ENCODE results near the gene C1orf53.
A peak's percentile ranks its signal among the peaks of the same experiment; 100 is the strongest.
"Not testable (repeated sequence)": the region's sequence is repeated elsewhere in the genome, so short reads cannot be mapped to it uniquely, and the experiment has no call there.

The C1orf53 gene

GRCh38 chr1:197924516-197925123 lies 22.2 kb downstream of the C1orf53 start:
- H3K4me3 ChIP-seq (ENCODE audit: low read depth, low read length): no peak overlapping the region
- peaks cover 70% of the 10 kb centered on the region for H3K27me3 ChIP-seq (ENCODE audit: control insufficient read depth, insufficient read depth, low read length)
- H3K4me1 ChIP-seq (ENCODE audit: control insufficient read depth, insufficient read depth, low read length): peaks cover 25% of the 10 kb centered on the region
- no peaks in the 10 kb centered on the region for H3K36me3 ChIP-seq (ENCODE audit: control insufficient read depth, insufficient read depth, low read length)
- no peak overlapping the region for H3K9ac ChIP-seq (ENCODE audit: low read depth, low read length)
- H3K9me3 ChIP-seq (ENCODE audit: control insufficient read depth, insufficient read depth, low read length): no peaks in the 10 kb centered on the region
- no peak overlapping the region for H3K27ac ChIP-seq (ENCODE audit: low read depth, low read length)

DNA sequence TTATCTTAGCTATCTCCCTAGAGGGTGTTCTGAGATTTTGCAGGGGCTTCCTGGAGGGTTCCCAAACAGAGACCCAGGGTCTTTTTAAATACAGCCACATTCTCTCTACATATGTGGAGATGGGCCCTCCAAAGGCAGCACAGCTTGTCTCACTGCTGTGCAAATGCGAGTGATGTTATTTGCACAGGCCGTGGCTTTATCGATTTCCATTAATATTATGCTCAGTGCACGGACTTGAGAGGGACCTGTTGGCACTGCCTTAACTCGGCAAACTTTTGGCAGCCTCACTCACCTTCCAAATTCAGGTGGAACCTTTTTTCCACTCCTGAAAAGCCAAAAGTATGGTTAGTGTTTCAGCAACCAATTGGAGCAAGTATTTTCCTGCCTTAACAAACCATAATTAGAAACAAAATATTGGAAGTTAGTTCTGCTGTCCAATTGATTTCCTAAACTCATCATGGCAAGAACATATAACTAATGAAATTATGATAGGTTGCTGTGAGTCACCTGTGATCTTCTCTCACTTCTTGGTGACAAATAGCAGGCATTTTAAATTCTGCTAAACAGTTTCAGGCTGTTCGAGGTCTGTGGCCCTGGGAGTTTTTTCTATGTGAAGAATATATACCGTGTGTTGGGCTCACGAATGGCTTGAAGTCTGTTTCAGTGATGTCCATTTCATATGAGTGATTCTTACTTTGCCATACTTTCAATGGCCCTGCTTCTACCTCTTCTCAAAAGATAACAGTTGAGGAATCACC lies 25.7 kb downstream of the C1orf53 start:
- H3K27ac ChIP-seq (ENCODE audit: low read depth, low read length): no peak overlapping the region
- H3K9ac ChIP-seq (ENCODE audit: low read depth, low read length): no peak overlapping the region
- peaks cover 4% of the 10 kb centered on the region for H3K4me1 ChIP-seq (ENCODE audit: control insufficient read depth, insufficient read depth, low read length)
- H3K27me3 ChIP-seq (ENCODE audit: control insufficient read depth, insufficient read depth, low read length): peaks cover 36% of the 10 kb centered on the region
- H3K36me3 ChIP-seq (ENCODE audit: control insufficient read depth, insufficient read depth, low read length): no peaks in the 10 kb centered on the region
- H3K9me3 ChIP-seq (ENCODE audit: control insufficient read depth, insufficient read depth, low read length): no peaks in the 10 kb centered on the region
- 0 out of 2 replicates have a peak overlapping the region, but pooled peaks have one; percentile 62 for H3K4me3 ChIP-seq (ENCODE audit: low read depth, low read length)

DNA sequence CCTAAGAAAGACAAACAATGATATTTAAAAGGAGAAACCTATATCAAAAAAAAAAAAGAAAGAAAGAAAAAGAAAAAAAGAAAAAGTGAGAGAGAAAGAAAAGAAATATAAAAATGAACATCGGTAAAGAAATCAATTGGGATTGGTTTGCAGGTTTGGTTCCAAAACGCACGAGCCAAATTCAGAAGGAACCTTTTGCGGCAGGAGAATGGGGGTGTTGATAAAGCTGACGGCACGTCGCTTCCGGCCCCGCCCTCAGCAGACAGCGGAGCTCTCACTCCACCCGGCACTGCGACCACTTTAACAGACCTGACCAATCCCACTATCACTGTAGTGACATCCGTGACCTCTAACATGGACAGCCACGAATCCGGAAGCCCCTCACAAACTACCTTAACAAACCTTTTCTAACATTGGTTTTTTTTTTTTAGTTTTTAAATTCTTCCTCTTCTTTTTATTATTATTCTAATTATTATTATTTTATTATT lies 26.5 kb downstream of the C1orf53 start:
- peaks cover 27% of the 10 kb centered on the region for H3K27me3 ChIP-seq (ENCODE audit: control insufficient read depth, insufficient read depth, low read length)
- H3K36me3 ChIP-seq (ENCODE audit: control insufficient read depth, insufficient read depth, low read length): no peaks in the 10 kb centered on the region
- H3K9ac ChIP-seq (ENCODE audit: low read depth, low read length): no peak overlapping the region
- peak overlapping the region; percentile 62 for H3K4me3 ChIP-seq (ENCODE audit: low read depth, low read length)
- no peak overlapping the region for H3K27ac ChIP-seq (ENCODE audit: low read depth, low read length)
- H3K9me3 ChIP-seq (ENCODE audit: control insufficient read depth, insufficient read depth, low read length): no peaks in the 10 kb centered on the region
- H3K4me1 ChIP-seq (ENCODE audit: control insufficient read depth, insufficient read depth, low read length): peaks cover 3% of the 10 kb centered on the region; the same call in 1 of the 2 replicates

- H3K36me3 ChIP-seq (ENCODE audit: control insufficient read depth, insufficient read depth, low read length): no peaks in the 10 kb centered on the region
- H3K9me3 ChIP-seq (ENCODE audit: control insufficient read depth, insufficient read depth, low read length): no peaks in the 10 kb centered on the region
- H3K4me1 ChIP-seq (ENCODE audit: control insufficient read depth, insufficient read depth, low read length): peaks cover 3% of the 10 kb centered on the region; the same call in 1 of the 2 replicates
- no peak overlapping the region for H3K4me3 ChIP-seq (ENCODE audit: low read depth, low read length)
- H3K27me3 ChIP-seq (ENCODE audit: control insufficient read depth, insufficient read depth, low read length): peaks cover 5% of the 10 kb centered on the region; the same call in 1 of the 2 replicates
- no peak overlapping the region for H3K27ac ChIP-seq (ENCODE audit: low read depth, low read length)
- H3K9ac ChIP-seq (ENCODE audit: low read depth, low read length): no peak overlapping the region
Measured at GRCh38 chr1:197933016-197933415, 30.6 kb downstream of the C1orf53 start.

DNA sequence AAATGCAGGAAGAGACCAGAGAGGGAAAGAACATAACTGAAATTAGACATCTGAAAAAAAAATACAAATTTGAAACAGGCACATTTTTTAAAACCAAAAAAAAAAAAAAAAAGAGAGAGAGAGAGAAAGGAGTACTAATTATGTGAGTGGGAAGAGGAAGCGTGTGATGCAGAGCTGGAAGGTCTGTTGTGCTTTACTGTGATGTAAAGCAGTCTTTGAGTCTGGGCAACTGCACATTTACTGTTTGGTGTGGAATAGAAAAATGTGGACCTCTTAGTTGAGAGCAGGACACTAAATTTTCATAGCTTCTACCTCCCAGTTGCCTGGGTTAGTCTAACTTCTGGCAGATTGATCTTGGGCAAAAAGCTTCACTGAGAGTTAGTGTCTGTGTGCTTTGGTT lies 31.2 kb downstream of the C1orf53 start:
- no peaks in the 10 kb centered on the region for H3K27me3 ChIP-seq (ENCODE audit: control insufficient read depth, insufficient read depth, low read length)
- H3K27ac ChIP-seq (ENCODE audit: low read depth, low read length): no peak overlapping the region
- peaks cover 3% of the 10 kb centered on the region; the same call in 1 of the 2 replicates for H3K4me1 ChIP-seq (ENCODE audit: control insufficient read depth, insufficient read depth, low read length)
- H3K9ac ChIP-seq (ENCODE audit: low read depth, low read length): no peak overlapping the region
- no peaks in the 10 kb centered on the region for H3K9me3 ChIP-seq (ENCODE audit: control insufficient read depth, insufficient read depth, low read length)
- H3K4me3 ChIP-seq (ENCODE audit: low read depth, low read length): no peak overlapping the region
- H3K36me3 ChIP-seq (ENCODE audit: control insufficient read depth, insufficient read depth, low read length): no peaks in the 10 kb centered on the region

GRCh38 chr1:197937381-197937780 lies 35.0 kb downstream of the C1orf53 start:
- Histone ChIP-seq H3K9me3 (ENCODE audit: control insufficient read depth, insufficient read depth, low read length) (no peaks in the 10 kb centered on the region), H3K36me3 (ENCODE audit: control insufficient read depth, insufficient read depth, low read length) (no peaks in the 10 kb centered on the region), H3K27ac (ENCODE audit: low read depth, low read length) (no peak overlapping the region), H3K27me3 (ENCODE audit: control insufficient read depth, insufficient read depth, low read length) (no peaks in the 10 kb centered on the region), H3K9ac (ENCODE audit: low read depth, low read length) (no peak overlapping the region), H3K4me3 (ENCODE audit: low read depth, low read length) (no peak overlapping the region), H3K4me1 (ENCODE audit: control insufficient read depth, insufficient read depth, low read length) (no peaks in the 10 kb centered on the region)

DNA sequence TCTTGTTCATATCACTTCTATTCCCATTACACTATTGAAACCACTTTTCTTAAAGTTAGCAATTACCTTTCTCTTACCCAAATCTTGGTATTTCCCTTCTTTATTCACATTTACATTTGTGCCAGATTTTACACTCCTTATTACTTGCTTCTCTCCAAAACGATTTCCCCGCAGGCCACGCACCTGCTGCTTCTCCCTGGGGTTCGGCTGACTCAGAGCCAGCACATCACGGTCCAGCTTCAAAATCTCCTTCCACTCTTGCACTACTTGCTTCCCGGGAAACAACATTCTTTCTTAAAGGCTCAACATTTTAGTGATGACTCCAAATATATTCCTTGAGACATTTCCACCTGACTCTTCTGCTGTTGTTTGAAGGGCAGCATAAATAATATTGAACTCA lies 35.5 kb downstream of the C1orf53 start:
- Histone ChIP-seq H3K27me3 (ENCODE audit: control insufficient read depth, insufficient read depth, low read length) (no peaks in the 10 kb centered on the region), H3K9me3 (ENCODE audit: control insufficient read depth, insufficient read depth, low read length) (no peaks in the 10 kb centered on the region), H3K4me3 (ENCODE audit: low read depth, low read length) (no peak overlapping the region), H3K36me3 (ENCODE audit: control insufficient read depth, insufficient read depth, low read length) (no peaks in the 10 kb centered on the region), H3K27ac (ENCODE audit: low read depth, low read length) (no peak overlapping the region), H3K9ac (ENCODE audit: low read depth, low read length) (no peak overlapping the region), H3K4me1 (ENCODE audit: control insufficient read depth, insufficient read depth, low read length) (no peaks in the 10 kb centered on the region)

DNA sequence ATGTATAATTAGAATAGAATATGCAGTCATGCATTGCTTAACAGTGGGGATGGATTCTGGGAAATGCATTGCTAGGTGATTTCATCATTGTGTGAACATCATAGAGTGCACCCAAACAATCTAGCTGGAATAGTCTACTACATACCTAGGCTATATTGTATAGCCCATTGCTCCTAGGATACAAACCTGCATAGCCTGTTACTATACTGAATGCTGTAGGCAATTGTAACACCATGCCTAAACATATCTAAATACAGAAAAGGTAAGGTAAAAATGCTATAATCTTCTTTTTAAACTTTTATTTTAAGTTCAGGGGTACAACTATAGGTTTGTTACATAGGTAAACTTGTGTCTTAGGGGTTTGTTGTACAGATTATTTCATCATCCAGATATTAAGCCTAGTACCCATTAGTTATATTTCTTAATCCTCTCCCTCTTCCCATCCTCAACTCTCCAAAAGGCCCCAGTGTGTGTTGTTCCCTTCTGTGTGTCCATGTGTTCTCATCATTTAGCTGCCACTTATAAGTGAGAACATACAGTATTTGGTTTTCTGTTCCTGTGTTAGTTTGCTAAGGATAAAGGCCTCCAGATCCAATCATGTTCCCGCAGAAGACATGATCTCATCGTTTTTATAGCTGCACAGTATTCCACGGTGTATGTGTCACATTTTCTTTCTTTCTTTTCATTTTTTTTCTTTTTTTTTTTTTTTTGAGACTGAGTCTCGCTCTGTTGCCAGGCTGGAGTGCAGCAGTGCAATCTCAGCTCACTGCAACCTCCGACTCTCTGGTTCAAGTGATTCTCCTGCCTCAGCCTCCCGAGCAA lies 36.9 kb downstream of the C1orf53 start:
- not testable (repeated sequence) for H3K4me3 ChIP-seq (ENCODE audit: low read depth, low read length); H3K36me3 ChIP-seq (ENCODE audit: control insufficient read depth, insufficient read depth, low read length); H3K9ac ChIP-seq (ENCODE audit: low read depth, low read length); H3K4me1 ChIP-seq (ENCODE audit: control insufficient read depth, insufficient read depth, low read length); H3K27me3 ChIP-seq (ENCODE audit: control insufficient read depth, insufficient read depth, low read length); H3K27ac ChIP-seq (ENCODE audit: low read depth, low read length); H3K9me3 ChIP-seq (ENCODE audit: control insufficient read depth, insufficient read depth, low read length)

- H3K4me3 ChIP-seq (ENCODE audit: low read depth, low read length): no peak overlapping the region
- H3K36me3 ChIP-seq (ENCODE audit: control insufficient read depth, insufficient read depth, low read length): no peaks in the 10 kb centered on the region
- no peak overlapping the region for H3K27ac ChIP-seq (ENCODE audit: low read depth, low read length)
- no peak overlapping the region for H3K9ac ChIP-seq (ENCODE audit: low read depth, low read length)
- no peaks in the 10 kb centered on the region for H3K9me3 ChIP-seq (ENCODE audit: control insufficient read depth, insufficient read depth, low read length)
- H3K27me3 ChIP-seq (ENCODE audit: control insufficient read depth, insufficient read depth, low read length): no peaks in the 10 kb centered on the region
- no peaks in the 10 kb centered on the region for H3K4me1 ChIP-seq (ENCODE audit: control insufficient read depth, insufficient read depth, low read length)
Measured at GRCh38 chr1:197942042-197942441, 39.6 kb downstream of the C1orf53 start.

DNA sequence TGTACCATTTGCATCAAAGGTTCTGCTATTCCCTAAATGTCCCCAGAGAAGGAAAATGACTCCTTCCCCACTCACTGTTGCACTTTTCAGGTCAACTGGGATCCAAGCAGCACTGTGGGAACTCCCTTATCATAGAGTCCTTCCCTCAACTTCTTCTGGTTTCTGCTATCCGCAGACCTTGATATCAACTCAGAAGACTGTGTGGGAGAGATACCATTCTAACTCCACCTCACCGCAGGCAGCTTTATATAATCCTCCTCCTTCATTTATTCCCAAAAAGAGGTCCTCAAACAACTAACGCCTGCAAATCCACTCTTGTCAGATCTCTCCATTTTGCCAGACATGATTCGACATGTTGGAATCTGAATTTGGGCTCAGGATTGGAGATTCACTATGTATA lies 42.1 kb downstream of the C1orf53 start:
- Histone ChIP-seq H3K9me3 (ENCODE audit: control insufficient read depth, insufficient read depth, low read length) (no peaks in the 10 kb centered on the region), H3K9ac (ENCODE audit: low read depth, low read length) (no peak overlapping the region), H3K36me3 (ENCODE audit: control insufficient read depth, insufficient read depth, low read length) (no peaks in the 10 kb centered on the region), H3K27ac (ENCODE audit: low read depth, low read length) (no peak overlapping the region), H3K4me3 (ENCODE audit: low read depth, low read length) (no peak overlapping the region), H3K27me3 (ENCODE audit: control insufficient read depth, insufficient read depth, low read length) (no peaks in the 10 kb centered on the region), H3K4me1 (ENCODE audit: control insufficient read depth, insufficient read depth, low read length) (no peaks in the 10 kb centered on the region; the same call in 1 of the 2 replicates)
